ENCODE results near the gene PDE9A.

- TF ChIP-seq CTCF (IDR thresholded peaks at IDR 0.05), result no peak
- no peak for TF ChIP-seq POLR2A (IDR thresholded peaks at IDR 0.05)
These were observed 12.9 kb upstream of the PDE9A start for GRCh38 chr21:42640486-42640885.

Measured in testis (tissue), 2 donors.